HG03103 (cell line): Measurements from ENCODE around the gene HLA-G.
"Not testable (repeated sequence)": the region's sequence is repeated elsewhere in the genome, so short reads cannot be mapped to it uniquely, and the experiment has no call there.

Experiments used
- ATAC-seq: cut with Tn5 transposase; IDR thresholded peaks from one replicate; pipeline ENCODE4 v1.9.1; 2021; ENCODE audit warnings: low read depth; ENCODE audit not compliant: unreplicated experiment

Gene HLA-G

DNA sequence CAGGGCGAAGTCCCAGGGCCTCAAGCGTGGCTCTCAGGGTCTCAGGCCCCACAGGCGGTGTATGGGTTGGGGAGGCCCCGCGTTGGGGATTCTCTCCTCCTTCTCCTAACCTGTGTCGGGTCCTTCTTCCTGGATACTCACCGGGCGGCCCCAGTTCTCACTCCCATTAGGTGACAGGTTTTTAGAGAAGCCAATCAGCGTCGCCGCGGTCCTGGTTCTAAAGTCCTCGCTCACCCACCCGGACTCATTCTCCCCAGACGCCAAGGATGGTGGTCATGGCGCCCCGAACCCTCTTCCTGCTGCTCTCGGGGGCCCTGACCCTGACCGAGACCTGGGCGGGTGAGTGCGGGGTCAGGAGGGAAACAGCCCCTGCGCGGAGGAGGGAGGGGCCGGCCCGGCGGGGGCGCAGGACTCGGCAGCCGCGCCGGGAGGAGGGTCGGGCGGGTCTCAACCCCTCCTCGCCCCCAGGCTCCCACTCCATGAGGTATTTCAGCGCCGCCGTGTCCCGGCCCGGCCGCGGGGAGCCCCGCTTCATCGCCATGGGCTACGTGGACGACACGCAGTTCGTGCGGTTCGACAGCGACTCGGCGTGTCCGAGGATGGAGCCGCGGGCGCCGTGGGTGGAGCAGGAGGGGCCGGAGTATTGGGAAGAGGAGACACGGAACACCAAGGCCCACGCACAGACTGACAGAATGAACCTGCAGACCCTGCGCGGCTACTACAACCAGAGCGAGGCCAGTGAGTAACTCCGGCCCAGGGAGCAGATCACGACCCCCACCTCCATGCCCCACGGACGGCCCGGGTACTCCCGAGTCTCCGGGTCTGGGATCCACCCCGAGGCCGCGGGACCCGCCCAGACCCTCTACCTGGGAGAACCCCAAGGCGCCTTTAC lies at the start of gene HLA-G:
Gene HLA-G, plus strand, starts transcription at position 247 of the 892 bp plus-strand sequence. Its CDS starts 20 bp downstream, at position 267.
- no peak for ATAC-seq

DNA sequence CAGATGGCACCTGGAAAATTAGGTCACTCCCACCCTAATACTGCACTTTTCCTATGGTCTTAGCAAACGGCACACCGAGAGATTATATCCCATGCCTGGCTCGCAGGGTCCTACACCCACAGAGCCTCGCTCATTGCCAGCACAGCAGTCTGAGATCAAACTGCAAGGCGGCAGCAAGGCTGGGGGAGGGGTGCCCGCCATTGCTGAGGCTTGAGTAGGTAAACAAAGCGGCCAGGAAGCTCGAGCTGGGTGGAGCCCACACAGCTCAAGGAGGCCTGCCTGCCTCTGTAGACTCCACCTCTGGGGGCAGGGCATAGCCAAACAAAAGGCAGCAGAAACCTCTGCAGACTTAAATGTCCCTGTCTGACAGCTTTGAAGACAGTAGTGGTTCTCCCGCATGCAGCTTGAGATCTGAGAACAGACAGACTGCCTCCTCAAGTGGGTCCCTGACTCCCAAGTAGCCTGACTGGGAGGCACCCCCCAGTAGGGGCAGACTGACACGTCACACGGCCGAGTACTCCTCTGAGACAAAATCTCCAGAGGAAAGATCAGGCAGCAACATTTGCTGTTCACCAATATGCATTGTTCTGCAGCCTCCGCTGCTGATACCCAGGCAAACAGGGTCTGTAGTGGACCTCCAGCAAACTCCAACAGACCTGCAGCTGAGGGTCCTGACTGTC lies 47.5 kb upstream of the HLA-G start:
- not testable (repeated sequence) for ATAC-seq

- ATAC-seq, result no peak
Measured at GRCh38 chr6:29789176-29789575, 38.4 kb upstream of the HLA-G start.

- no peak for ATAC-seq
Measured at GRCh38 chr6:29790626-29791025, 37.0 kb upstream of the HLA-G start.

- no peak for ATAC-seq
Measured at GRCh38 chr6:29791162-29791561, 36.5 kb upstream of the HLA-G start.

GRCh38 chr6:29791786-29792122 lies 35.9 kb upstream of the HLA-G start:
- no peak for ATAC-seq

DNA sequence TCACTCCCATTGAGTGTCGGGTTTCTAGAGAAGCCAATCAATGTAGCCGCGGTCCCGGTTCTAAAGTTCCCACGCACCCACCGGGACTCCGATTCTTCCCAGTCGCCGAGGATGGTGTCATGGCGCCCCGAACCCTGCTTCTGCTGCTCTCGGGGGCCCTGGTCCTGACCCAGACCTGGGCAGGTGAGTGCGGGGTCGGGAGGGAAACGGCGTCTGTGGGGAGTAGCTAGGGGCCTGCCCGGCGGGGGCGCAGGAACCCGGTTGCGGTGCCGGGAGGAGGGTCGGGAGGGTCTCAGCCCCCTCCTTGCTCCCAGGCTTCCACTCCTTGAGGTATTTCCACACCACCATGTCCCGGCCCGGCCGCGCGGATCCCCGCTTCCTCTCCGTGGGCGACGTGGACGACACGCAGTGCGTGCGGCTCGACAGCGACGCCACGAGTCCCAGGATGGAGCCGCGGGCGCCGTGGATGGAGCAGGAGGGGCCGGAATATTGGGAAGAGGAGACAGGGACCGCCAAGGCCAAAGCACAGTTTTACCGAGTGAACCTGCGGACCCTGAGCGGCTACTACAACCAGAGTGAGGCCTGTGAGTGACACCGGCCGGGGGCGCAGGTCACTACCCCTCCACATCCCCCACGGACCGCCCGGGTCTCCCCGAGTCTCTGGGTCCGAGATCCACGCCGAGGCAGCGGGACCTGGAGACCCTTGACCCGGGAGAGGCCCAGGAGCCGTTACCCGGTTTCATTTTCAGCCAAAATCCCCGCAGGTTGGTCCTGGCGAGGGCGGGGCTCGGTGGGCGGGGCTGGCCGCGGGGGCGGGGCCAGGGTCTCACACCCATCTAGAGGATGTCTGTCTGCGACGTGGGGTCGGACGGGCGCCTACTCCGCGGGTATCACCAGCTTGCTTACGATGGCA lies 35.2 kb upstream of the HLA-G start:
- no peak for ATAC-seq

DNA sequence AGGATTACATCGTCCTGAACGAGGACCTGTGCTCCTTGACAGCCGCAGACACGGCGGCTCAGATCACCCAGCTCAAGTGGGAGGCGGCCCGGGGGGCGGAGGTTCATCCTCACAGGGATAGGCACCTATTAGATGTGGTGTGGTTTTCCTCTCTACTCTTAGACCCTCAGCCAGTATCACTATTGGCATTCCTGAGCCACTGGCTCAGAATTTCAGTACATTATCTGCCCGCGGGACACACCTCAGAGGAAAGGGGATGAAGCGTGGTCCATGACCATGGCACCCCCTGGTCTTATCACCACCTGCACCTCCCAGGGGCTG lies 34.6 kb upstream of the HLA-G start:
- no peak for ATAC-seq

GRCh38 chr6:29793796-29794195 lies 33.8 kb upstream of the HLA-G start:
- no peak for ATAC-seq

- ATAC-seq, result no peak
Measured at GRCh38 chr6:29796026-29796425, 31.6 kb upstream of the HLA-G start.

DNA sequence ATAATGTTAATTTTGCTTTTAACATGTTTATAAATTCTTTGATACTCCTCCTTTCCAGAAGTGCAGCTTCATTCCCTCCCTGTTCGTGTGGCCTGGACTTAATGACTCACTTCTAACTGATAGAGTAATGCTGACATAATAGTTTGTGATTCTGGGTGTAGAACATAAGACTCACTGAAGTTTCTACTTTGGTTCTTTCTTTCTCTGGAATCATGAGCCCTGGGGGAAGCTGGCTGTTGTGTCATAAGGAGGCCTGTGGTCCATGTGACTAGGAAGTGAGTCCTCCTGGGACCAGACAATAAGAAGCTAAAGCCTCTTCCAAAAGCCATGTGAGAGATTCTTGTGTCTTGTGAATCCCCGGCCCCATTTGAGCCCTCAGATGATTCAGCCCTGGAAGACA lies 30.5 kb upstream of the HLA-G start:
- no peak for ATAC-seq

DNA sequence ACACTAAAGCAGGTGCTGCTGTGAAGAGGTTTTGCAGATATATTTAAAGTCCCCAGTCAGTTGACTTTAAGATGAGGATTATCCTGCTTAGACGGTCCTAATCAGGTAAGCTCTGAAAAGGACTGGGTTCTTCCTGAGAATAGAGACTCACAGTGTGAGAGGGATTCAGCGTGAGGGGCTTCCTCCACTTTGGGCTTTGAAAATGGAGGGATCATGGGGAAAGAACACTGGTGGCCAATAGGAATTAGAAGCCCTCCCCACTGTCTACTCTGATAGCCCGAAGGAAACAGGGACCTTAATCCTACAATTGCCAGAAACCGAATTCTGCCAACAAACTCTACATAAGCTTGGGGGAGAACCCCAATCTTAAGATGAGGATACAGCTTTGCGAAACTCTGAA lies 29.7 kb upstream of the HLA-G start:
- ATAC-seq, result no peak

GRCh38 chr6:29800254-29800653 lies 27.4 kb upstream of the HLA-G start:
- ATAC-seq, result no peak

DNA sequence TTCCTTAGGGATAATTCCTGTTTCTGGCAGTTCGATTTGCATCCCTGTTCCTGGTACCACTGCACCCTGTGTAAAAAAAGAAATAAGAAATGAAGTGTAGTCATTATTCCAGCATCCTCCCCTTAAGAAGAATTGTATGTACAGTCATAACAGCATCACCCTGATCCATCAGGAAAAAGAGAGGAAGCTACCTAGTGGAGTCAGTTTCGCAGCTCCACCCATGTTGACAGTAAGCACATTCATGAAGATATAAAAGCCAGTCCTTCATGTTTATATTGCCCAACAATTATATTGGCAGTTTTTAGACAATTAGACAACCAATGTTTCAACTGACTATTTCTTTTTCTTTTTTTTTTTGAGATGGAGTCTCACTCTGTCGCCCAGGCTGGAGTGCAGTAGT lies 21.2 kb upstream of the HLA-G start:
- no peak for ATAC-seq

GRCh38 chr6:29809249-29809648 lies 18.4 kb upstream of the HLA-G start:
- no peak for ATAC-seq

- ATAC-seq, result no peak
Measured at GRCh38 chr6:29810371-29810770, 17.3 kb upstream of the HLA-G start.

- ATAC-seq, result no peak
Measured at GRCh38 chr6:29811377-29811776, 16.2 kb upstream of the HLA-G start.

- no peak for ATAC-seq
Measured at GRCh38 chr6:29813066-29813465, 14.6 kb upstream of the HLA-G start.

- ATAC-seq, result no peak
Measured at GRCh38 chr6:29813809-29814208, 13.8 kb upstream of the HLA-G start.

DNA sequence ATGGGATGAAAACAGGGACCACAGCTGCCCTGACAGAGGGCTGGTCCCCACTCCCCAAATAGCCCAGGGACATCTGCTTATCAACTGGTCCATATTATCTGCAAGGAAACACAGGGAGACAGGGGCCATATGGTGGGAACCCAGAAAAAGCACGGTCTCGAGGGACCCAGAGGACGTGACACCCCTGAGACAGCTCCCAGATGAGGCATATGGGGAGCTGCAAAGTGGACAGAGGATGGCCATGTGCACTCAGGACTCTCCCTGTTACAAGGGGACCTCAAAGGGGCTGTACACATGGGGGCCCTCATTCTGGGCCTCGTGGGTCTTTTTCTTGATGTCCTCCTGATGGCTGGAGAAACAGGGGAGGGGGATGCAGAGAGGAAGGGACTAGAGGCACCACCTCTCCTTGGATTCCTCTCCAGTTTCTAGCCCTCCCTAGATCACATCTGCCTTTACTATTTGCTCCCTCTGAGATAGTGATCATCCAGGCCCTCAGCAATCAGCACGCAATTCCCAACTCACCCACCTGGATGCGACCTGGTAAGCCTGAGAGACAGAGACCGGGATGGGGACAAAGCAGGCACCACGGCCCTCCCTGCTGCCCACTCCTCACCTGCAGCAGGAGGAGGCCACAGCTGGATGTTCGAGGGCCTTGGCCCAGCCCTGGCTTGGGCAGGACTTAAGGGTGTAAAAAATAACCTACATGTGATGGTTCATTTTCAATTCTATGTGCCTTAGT lies 13.1 kb upstream of the HLA-G start:
- no peak for ATAC-seq
